HG02623 (cell line): ENCODE results near the gene WDR1.

Source experiments
- ATAC-seq: cut with Tn5 transposase; IDR thresholded peaks from one replicate; pipeline ENCODE4 v1.9.1; 2021; ENCODE audit warnings: moderate library complexity; ENCODE audit not compliant: unreplicated experiment

The WDR1 gene

DNA sequence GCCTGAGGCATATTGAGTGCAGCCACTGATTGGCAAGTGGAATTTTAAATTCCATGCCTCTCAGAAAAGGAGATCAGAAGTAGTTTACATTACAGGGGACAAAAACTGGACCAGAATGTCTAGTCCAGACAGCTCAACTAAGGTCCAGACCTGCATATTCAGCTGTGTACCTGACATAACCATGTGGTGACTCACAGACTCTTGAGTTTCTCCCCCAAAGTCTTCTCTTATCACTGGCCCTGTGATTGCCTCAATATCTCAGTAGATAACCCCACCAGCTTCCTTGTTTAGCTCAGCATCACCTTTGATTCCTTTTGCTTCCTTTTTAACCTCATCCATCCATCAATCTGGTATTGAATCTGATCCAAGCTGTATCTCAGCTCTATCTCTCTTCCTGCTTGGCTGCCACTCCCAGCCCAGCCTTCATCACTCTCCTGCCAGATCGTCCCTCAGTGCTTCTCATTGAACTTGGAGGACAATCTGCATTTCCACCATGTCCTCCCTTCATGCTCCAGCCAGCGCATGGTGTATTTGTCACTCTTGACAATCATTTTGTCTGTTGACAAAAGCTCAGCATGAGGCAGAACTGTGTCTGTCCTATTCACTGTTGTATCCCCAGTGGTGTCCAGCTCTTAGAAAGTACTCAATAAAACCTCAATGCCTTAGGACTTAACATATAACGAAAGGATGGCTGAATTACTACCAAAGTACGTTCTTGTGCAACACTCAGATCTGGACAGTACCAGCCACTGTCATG lies 67.5 kb downstream of the WDR1 start:
- ATAC-seq = no peak

DNA sequence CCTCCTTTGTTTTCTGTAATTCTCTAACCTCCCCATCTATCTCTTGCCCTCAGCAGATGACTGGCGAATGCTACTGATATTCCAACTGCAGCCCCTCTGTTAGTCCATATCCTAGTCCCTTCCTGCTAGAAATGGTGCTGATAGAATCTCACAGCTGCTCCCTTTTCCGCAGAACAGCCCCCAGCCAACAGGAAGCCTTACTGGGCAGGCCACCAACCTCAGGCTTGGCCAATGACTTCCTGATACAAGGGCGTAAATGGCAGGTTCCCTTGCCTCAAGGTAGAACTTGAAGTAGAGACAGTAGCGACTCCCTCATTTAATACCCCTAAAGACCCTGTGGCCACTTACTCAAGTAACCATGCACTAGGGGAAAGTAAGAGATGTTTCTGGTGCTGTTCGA lies 68.6 kb downstream of the WDR1 start:
- no peak for ATAC-seq

DNA sequence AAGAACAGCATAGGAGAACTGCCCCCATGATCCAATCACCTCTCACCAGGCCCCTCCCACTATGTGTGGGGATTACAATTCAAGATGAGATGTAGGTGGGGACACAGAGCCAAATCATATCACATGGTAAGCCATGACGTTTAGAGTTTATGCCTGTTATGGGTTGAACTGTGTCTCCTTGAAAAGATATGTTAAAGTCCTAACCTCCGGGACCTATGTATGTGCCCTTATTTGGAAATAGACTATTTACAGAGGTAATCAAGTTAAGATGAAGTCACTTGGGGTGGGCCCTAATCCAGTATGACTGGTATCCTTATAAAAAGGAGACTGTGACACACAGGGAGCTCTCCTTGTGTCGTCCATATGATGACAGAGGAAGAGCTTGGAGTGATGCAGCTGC lies 70.1 kb downstream of the WDR1 start:
- ATAC-seq = no peak

DNA sequence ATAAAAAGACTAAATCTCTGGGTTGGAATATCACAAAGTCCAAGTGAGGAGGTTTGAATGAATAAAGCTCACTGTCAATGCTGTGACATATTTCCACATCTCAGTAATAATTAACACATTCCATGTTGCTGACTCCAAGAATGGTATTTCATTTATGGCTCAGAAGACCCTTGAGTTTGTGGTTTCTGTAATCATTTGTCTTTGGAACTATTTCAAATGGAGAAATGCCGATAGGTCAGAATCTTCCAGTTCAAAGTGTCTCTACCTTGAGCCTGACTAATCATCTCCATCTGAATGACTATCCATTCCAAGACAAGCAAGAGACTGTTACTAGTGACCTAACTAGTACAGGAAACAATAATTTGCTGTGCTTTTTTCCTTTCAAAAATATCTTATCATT lies 71.1 kb downstream of the WDR1 start:
- ATAC-seq = no peak

DNA sequence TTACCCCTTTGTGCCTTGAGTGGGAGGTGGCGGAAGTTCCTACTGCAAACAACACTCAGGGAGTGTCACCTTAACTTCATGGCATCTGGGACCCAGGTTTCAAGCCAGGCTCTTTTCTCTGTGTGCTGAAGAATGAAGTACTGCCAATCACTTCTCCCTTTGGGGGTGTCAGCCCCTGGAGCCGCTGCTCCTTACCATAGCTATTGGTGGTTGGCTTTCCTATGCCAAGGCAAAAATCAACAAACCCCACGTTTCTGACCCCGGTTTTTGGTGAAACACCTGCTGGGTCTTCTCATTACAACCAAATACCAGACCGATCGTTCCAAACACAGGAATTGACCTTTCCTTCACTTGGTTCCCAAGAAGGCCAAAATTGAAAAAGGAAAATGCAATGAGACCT lies 75.6 kb downstream of the WDR1 start:
- no peak for ATAC-seq

DNA sequence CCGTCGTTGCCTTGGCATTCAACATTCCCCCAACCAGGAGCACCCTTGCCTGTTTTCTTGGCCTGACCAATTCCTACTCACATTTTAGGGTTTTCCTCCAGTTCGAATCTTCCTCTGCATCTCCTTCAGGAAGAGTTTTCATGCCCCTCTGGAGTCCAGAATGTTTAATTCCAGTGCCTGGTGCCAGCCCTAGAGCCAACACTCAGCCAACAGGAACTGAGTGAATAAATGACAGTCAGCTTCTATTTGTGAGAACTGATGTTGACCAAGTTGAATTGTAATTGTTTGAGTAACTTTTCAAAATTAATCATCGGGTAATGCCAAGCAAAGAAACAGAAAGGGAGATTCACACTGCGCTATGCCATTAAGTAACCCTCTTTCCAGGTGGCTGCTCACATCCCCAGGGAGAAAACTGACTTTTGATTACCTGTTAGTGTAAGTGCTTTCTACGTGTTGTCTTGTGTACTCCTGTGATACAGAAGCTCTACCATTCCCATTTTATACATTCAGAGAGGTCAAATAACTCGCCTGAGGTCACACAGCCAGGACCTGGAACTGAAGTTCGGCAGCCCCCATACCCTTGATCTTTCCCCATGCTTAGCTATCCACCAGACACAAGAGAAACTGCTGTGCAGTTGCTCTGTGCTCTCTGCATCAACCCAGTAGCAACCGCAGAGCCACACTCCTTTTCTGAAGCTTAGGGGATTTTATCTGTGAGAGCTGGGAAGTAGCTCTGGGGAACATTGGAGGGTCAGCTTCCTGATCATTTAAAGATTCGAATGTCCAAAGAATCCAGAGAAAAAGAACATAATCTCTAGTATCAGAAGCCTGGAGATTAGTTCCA lies 76.3 kb downstream of the WDR1 start:
- no peak for ATAC-seq

DNA sequence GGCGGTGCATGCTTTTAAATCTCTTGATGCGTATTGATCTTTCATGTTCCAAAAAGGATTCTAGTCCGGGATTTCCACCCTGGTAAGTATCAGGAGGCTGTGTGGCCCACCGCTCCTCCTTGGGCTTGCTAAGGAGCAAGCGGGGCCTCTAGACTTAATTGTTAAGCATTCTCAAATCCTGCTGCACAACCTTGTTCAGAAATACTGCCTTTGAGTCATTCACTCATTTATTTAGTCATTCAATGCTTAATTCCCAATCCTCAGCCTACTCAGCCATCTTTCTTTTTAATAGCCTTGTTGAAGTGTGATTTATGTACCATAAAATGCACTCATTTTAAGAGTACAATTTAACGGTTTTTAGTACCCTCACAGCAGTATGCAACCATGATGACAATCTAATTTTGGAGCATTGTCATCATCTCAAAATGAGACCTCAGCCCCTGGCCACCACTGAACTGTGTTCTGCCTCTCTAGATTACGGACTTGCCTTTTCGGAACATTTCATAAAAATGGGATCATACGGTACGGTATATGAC lies 79.7 kb downstream of the WDR1 start:
- ATAC-seq = no peak

DNA sequence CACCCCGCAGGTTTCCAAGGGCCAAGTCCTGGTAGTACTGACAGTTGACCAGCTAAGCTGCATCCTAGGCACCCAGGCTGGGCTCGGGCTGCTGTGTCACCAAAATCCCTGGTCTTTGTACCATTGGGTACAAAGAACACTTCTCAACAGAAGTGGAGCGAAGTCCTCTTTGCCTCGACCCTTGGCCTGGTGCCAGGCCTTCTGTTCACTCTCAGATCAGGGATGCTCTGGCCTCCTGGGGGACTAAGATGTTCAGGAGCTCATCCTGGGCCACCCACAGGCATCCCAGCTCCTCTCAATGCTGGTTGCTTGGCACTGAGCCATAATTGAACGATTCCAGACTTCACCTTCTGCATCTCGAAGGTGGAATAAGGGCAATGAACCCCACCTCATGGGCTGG lies 81.5 kb downstream of the WDR1 start:
- ATAC-seq = no peak

DNA sequence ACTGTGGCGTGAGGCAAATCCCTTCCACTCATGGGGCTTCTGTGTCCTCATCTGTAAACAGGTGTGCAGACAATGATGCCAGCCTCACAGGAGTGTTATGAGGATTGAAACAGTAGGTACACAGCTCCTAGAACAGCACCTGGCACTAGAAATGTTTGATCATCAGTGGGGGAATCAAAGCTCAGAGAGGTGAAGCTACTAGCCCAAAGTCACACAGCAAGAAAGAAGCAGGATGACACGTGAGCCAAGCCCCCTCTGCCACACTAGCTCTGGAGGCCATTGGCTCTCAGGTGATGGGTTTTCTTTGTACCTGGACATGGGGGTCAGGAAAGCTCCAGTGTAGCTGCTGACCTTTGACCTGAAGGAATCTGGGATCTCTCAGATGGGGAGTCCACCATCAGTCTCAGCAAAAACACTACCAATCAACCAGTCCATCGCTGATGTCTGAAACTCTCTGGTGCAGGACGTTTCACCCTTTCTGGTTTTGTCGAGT lies 81.9 kb downstream of the WDR1 start:
- no peak for ATAC-seq

DNA sequence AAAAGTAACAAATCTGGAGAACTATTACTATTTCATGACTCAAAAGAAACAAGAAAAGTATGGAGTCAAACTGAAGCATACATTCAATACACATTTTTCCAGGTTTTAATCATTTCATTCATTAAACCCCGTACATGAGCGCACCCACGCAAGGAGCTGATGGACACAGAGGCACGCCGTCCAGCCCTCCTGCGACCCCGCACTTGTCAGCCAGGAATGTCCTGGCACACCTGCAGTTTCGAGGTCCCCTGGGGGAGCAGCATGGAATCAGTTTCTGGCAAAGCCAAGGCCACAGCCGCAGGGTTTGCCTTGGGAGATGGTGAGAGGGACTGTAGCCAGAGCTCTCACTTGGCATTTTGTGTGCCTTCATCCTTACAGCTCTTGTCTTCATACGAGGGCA lies 82.5 kb downstream of the WDR1 start:
- ATAC-seq = no peak

DNA sequence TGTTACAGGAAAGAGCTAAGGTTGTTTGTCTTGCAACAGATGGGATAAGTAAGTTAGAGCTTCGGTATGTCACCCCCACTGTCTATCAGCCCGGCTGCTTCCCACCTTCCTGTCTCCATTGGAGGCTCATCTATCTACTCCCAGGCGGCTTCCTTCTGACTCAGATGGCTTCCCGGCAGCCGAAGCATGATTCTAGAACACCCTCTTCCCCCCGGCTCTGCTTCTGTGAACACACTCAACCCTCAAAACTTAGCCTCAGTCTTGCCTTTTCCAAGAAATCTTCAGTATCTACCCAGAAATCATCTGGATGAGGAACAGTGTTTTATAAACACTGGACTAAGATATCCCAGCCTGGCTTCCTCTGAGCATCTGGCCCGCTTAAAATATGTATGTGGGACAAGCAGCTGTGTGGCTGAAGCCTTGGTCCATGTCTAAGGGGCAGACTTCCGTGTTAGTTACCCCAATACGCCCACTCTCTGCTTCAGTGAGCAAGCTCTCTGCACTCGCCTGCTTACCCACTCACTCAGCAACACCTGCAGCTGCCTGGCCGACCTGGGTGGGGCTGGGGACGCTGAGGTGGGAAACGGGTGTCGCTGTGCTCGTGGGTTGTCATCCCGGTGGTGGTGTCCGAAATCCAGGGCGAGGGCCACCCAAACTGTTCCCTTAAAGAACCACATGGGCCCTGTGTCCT lies 83.3 kb downstream of the WDR1 start:
- ATAC-seq = no peak

DNA sequence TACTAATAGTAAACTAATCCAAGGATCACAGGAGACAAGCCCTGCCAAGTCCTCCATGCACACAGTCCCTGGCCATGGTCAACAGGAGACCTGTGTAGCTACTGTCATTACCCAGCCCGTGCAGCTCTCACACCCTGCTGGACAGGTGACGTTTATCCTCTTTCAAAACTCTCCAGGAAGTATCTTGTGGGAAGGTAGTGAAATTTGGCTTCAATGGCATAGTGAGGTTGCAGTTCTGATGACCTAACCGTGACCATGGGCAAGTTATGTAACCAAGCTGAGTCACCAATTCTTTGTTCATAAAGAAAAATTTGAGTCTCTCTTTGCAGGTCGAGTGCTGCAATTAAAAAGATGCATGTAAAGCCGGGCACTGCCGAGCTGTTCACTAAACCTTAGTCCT lies 84.0 kb downstream of the WDR1 start:
- ATAC-seq = no peak

DNA sequence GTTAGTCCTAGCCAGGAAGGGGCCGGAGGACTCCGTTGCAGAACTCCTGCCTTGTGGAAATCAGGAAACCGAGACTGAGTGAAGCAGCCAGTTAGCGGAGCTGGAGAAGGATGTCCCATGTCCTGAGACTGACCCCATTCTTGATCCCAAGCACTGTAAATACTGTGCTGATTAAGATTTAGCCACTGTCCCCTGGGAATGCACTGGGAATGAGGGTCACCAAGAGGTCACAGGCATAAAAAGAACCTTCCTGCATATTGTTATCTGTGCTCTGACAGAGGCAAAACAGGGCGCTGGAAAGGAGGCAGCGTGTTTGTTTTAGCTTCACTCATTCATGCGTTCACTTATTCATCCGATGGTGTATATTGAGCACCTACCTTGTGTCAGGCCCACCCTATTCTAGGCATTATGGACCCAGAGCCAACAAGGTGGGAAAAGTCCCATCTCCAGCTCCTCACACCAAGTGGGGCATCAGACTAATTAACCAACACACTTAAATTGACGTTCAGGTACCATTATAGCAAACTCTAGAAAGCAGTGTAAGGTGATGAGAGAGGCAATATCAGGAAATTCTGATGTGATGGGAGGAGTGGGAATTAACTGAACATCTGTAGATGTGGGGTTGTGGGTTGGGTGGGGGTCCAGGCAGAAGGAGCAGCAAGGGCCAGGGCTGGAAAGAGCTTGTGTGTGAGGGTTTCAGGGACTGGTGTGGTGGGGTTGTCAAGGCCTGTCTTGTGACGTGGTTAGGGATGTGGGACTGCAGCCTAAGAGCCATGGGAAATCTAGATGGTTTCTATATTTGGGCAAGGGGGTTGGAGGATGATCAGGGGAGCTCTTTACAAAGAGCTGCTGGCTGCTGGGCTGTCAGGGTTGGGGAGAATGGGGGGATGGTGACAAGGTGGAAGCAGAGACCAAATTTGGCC lies 84.7 kb downstream of the WDR1 start:
- no peak for ATAC-seq

DNA sequence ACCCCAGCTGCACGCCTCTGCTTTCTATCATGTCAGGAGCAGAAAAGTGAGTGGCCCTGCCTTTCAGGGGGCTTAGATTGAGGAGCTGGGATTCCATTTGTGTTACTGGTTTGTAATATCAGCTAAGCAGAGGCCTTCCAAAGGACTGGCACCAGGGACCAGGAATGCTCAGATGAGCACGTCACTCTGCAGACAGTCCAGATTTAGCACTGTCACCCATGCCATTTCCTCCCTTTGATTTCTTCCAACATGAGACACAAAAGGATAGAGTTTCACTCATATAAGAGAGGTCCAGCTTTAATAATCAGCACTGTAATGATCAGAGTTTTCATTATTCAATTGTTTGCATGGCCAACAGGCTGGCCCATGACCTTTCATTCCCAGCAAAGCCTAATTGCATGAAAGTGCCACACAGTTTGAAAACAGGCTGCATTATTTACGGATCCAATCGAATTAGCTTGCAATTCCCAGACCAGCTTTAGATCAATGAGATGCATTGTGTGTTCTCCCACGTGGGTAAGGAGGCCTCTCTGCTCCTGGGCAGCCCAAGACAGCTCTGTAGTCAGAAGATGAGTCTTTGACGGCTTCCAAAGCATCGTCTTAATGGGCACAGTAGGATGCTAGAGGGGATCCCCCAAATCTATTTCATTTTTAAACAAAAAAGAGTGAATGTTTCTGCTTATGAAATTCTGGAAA lies 85.5 kb downstream of the WDR1 start:
- ATAC-seq = no peak

DNA sequence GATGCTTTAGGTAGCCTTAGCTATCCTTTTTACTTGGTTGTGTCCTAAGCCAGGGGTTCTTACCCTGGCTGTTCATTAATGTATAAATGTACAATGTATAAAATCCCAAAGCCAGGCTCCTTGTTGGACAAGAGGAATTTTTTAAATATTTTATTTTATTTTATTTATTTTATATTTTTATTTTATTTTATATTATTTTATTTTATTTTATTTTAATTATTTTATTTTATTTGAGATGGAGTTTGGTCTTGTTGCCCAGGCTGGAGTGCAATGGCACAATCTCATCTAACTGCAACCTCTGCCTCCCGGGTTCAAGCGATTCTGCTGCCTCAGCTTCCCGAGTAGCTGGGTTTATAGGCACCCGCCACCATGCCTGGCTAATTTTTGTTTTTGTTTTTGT lies 87.2 kb downstream of the WDR1 start:
- no peak for ATAC-seq

DNA sequence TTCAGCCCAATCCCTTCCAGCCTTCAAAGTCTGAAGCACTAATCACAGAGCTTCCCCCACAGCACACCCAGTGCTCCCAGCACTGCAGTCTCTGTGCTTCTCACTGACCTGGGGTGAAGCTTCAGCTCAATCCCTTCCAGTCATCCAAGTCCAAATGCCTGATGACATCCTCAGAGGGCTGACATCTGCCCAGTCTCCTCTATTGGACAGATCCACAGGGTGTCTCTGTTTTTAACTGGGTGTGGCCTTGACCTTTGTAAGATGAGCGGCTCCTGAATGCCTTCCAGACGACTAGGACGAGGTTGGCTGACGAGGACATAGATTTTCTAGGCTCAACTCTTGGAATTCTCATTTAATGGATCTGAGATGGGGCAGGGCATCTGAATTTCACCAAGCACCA lies 87.7 kb downstream of the WDR1 start:
- ATAC-seq = no peak

DNA sequence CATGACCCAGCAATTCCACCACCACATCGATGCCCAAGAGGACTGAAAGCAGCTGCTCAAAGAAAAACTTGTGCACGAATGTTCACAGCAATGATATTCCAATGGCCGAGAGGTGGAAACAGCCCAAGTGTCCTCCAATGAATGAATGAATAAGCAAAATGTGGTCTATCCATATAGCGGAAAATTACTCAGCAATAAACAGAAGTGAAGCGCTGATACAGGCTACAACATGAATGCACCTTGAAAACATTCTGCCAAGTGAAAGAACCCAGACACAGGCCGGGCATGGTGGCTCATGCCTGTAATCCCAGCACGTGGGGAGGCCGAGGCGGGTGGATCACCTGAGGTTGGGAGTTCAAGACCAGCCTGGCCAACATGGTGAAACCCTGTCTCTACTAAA lies 90.1 kb downstream of the WDR1 start:
- no peak for ATAC-seq

DNA sequence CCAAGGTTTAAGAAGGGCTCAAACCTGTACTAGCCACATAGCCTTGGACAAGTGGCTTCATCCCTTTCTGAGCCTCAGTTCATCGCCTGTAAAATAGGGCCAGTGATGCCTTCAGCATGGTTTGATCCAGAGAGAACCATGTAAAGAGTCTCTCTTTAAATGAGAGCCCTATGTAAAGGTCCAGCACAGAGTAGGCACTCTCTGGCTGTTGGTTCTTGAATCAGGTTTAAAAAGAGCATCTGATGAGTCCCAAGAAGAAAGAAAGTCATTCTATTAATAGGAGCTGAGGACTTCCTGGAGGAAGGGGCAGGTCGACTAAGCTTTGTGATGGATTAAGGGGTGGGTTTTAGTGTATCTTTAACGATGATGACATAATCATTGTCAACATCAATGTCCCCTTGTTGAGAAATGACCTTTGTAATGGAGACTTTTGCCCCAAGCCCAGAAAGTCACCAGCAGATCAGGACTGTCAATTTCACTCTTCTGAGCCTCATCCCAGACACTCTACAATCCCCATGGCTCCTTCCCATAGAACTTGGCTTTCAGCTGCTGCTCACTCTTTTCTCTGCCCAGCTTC lies 91.3 kb downstream of the WDR1 start:
- ATAC-seq = no peak
